Myocyte (in vitro differentiated cells): Measurements from ENCODE around the gene MEIOSIN. TPM values are rescaled to one million over a fixed set of nuclear protein-coding genes. Genes with fewer than 3 reads are reported as not detected.
A peak's percentile ranks its signal among the peaks of the same experiment; 100 is the strongest.

Experiments
- DNase-seq: peaks from one replicate; pipeline ENCODE4 v3.0.0-alpha.2; 2012; ENCODE audit warnings: low read depth
- total RNA-seq: library from RNA; depleted of rRNA; stranded (reverse); fragments of >200 nt; gene quantifications from 2 replicates; pipeline ENCODE4 v1.2.3, GENCODE V29; 2014

MEIOSIN gene
- total RNA-seq, 1 donor from 2014 or later = not detected

DNA sequence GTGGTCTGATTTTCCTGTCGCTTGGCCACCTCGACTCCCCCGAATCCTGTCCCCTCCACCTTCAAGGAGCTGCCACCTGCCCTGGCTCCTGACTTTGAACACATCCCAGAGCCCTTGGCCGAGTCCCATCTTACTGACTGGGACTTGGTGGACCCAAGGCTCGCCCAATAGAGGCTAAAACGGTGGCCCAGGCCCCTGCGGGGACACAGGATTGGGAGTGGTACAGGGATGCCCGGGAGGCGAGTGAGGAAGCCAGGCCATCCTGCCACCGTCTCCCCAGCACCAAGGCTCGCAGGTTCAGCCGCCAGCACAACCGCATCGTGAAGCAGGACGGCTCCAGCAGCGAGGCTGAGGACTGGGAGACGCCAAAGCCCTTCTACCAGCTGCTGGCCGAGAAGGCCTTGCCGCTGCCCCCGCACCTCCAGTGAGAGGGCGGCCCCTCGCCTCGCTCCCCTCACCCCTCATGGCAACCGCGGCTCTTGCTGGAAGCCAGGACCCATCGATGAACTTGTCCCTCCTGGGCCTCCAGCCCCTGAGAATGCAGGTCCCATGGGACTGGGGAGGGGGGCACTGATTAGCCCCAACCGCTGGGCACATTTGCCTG lies 30.6 kb downstream of the MEIOSIN start:
- no peak for DNase-seq

- DNase-seq = no peak
Observed at GRCh38 chr19:45764475-45764874, 31.2 kb downstream of the MEIOSIN start.

GRCh38 chr19:45764945-45765701 lies 31.9 kb downstream of the MEIOSIN start:
- DNase-seq = no peak

- no peak for DNase-seq
Observed at GRCh38 chr19:45765702-45766295, 32.6 kb downstream of the MEIOSIN start.

DNA sequence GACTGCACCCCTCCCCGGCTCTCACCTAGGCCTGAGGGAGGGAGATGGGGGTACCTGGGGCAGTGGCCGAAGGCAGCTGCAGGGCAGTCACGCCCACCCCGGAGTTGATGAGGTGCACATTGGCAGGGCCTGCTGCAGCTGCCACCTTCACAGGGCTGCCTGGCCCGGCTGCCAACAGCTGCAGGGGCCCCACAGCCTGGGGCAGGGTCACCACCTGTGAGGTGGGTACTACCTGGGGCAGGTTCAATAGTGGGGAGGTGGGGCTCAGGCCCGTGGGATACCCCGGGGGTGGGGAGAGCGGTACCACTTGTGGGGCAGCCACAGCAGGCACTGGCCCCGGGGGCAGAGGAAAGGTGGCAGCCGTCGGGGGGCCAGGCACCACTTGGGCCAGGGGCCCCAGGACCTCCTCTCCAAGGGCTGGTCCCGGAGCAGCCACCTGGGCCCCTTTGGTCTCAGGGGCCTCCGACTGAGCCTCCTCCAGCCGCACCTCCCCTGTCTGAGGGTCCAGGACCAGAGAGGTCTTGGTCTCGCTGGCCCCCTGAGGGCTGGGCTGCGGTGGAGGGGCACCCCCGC lies 33.1 kb downstream of the MEIOSIN start:
- DNase-seq = no peak

- DNase-seq = no peak
Observed at GRCh38 chr19:45766869-45767346, 33.7 kb downstream of the MEIOSIN start.

DNA sequence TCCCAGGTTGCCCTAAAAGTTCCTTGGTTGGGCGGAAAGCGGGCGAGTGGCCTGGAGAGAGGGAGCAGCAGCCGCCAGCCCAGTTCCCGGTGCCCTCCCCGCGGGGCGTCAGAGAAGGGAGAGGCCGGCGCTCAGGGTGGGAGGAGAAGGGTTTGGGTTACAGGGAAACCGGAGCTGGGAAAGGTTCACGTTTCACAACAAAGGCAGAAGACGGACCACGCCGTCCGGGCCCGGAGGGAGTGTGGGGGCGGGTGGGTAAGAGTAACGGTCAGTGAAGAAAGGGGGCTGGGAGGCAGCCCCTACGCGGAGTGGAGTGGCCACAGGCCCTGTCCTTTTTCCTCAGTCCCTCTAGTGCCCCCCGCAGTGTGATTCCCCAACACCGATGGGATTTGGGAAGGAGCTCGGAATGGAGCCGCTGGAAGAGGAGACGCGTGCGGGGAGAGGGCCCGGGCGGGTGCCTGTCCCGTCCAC lies 34.2 kb downstream of the MEIOSIN start:
- DNase-seq = peak; percentile 95

DNA sequence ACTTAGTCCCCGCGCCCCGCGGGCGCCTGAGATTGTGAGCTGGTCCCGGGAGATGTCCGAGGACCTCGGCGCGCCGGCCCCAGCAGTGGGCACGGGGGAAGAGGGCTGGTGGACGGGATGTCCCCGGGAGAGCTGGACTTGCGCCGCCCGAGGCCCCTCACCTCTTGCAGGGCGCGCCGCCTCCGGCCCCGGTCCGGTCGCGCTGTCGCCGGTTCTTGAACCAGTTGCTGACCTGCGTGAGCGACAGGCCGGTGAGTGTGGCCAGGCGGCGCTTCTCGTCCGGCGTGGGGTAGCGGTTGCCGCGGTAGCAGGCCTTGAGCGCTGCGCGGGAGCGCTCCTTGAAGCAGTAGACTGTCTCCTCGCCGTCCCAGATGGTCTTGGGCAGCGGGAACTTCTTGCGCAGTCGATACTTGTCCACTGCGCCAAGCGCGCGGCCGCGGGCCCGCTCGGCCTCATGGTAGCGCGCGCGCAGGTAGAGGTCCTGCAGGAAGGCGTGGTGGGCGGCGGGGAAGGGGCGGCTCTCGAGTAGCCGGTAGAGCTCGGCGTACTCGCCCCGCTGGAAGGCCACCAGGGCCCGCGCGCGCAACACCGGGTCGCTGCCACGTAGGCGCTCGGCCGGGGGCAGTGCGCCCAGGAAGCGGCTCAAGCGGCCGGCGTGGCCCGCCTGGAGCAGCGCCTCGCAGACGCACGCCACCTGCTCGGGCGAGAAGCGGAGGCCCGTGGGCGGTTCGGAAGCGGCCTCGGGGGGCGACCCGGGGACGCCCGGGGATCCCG lies 34.8 kb downstream of the MEIOSIN start:
- DNase-seq = peak; percentile 63

DNA sequence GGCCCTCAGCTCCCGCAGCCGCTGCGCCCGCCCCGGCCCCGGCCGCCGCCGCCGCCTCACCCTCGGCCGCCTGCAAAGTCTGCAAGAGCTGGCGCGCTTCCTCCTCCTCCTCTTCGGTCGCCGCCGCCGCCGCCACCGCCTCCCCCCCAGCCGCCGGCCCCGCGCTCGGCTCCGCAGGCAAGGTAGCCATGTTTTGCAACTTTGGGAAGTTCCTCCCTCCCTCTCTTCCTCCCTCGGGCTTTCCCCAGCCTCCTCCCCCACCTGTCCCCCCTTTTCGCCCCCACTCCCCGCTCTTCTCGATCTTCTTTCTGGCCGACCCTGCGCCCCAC lies 35.4 kb downstream of the MEIOSIN start:
- DNase-seq = no peak

DNA sequence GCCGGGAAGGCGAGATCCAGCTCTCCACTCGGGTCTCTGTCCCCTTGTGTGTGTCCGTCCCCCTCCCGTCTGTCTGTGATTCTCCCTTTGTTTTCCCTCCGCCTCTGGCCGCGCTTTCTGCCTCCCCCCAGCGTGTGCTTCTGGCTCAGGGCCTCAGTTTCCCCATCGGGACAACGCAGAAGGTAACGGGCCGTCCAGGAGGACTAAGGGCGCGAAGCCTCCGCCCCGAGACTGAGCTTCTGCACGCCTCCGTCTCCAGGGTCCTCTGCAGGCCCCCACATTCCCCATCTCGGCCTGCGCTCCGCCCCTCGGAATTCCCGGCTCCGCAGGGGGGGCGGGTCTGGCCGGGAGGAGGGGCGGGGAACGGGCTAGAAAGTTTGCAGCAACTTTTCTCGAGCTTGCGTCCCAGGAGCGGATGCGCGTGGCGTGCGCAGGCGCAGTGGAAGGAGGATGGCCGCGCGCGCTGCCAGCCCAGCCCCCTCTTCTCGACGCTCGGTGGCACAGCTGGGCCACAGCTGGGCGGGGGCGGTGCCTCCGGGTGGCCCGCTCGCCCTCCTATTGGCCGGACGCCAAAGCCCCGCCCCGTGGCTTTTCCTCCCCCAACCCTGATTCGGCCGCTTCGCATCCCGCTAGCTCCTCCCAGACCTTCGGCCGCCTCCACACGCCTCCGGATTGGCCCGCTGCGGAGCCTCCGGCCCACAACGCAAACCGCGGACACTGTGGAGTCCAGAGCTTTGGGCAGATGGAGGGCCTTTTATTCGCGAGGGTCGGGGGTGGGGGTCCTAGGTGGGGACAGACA lies 35.9 kb downstream of the MEIOSIN start, which contains the start of gene SIX5:
Gene SIX5, minus strand, starts transcription at position 269 of the 799 bp plus-strand sequence. CDS start 408 bp downstream, outside the sequence.
- peak; percentile 98 for DNase-seq

- DNase-seq = no peak
Observed at GRCh38 chr19:45769821-45770191, 36.6 kb downstream of the MEIOSIN start.

GRCh38 chr19:45770192-45771101 lies 37.2 kb downstream of the MEIOSIN start:
- peak; percentile 99 for DNase-seq

DNA sequence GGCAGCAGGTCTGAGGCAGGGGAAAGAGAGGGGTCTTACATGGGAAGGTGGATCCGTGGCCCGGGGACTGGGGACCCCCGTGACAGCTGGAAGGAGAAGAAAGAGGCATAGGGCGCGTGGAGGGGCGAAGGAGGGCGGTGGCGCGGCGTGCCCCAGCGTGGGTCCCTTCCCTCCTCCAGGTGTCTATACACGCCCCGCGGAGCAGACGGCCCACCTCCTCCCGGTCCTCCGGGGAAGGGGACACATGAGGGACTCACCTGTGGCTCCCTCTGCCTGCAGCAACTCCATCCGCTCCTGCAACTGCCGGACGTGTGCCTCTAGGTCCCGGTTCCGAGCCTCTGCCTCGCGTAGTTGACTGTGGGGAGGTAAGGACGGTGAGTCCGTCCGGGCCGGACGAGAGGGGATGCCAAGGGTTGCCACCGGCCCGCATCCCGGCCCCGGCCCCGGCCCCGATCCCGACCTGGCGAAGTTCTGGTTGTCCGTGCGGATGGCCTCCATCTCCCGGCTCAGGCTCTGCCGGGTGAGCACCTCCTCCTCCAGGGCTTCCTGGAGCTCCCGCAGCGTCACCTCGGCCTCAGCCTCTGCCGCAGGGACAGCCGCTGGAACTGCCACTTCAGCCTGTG lies 38.2 kb downstream of the MEIOSIN start:
- DNase-seq = no peak

DNA sequence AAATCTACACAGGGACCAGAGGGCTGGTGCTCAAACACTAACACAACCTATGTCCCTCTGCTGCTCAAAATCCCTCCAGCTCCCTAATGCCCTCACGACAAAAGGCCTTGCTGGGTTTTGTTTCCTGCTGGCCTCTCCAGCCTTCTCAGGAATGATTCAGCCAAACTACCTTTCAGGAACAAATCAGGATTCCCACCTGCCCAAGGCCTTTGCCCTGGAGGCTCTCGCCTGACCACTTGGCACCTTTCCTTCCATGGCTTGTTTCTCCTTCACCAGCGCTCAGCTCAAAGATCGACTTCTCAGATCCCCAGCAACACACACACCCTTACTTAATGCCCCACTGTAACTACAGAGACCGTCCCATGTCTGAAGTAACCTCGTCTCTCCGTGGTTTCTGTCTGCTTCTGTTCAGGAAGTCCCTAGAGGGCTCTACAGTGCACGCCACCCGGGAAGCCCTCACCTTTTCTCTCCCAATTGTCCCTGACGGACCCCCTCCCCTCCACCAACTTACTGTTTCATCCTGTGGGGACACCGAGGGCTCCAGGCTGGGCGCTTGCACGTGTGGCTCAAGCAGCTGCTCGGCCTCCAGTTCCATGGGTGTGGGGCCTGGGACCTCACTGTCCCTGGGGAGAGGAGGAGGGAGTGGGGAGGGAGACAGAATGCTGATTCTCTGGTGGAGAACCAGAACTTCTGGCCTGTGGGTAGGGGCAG lies 39.0 kb downstream of the MEIOSIN start:
- peak; percentile 58 for DNase-seq

DNA sequence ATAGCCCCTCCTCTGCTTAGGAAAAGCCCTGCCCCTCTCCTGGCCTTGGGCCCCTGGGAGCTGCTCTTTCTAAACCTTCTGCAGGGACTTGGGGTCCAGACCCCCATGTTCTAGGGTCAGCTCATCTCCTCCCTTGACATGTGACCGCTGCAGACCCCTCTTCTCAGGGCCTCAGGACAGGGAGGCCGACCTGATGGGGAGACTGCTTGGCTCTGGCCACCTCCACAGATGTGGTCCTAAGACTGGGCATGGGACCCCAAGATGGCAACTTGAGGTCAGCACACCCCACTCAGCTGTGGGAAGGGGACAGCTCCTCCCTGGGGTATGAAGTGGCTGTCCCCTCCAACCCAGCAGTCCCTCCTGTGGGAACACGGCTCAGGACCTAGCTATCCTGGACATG lies 39.7 kb downstream of the MEIOSIN start:
- no peak for DNase-seq

DNA sequence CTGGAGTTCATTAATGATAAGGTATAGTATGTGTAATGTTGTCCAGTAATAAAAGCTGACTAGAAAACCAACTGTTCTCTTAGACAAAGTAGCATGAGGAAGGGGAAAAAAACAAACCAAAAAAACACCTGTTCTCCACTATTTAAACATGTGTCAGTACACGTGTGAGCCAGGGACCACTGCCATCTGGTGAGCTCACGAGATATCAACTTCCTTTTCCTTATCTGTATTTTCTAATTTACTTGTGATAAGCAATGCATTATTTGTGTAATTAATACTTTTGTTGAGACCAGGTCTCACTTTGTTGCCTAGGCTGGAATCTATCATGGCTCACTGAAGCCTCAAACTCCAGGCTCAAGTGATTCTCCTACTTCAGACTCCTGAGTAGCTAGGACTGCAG lies 40.1 kb downstream of the MEIOSIN start:
- peak; percentile 44 for DNase-seq

DNA sequence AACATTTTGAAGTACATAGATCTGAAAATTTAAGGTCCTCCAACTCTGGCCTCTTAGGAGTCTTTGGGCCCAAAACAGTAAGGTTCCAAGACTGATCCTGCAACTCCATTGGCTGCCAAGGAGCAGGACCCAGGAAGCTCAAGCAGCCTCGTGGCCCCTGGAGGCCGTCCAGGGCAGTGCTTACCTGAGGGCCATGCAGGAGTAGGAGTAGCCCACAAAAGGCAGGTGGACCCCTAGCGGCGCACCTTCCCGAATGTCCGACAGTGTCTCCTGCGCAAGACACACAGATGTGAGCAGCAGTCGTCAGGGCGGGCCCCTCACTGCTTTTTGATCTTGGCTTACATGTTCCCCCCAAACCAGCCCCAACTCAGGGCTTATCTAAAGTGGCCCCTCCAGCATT lies 41.5 kb downstream of the MEIOSIN start:
- DNase-seq = no peak

DNA sequence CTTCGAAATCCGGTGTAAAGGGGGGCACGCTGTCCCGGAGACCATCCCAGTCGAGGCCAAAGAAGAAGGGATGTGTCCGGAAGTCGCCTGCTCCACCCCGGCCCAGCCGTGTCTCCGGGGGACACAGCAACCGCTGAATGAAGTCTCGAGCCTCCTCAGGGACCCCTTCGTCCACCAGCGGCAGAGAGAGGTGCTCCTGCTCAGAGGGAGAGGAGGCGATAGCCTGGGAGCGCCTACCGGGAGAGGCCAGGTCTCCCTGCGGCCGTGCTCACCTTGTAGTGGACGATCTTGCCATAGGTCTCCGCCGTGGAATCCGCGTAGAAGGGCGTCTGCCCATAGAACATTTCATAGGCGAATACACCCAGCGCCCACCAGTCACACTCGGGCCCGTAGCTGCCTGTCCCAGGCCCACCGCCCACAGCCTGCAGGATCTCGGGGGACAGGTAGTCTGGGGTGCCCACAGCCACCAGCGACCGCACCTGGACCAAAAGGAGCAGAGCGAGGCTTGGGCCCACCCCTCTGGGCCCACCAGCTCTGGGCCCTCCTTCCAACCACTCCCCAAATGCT lies 44.2 kb downstream of the MEIOSIN start:
- no peak for DNase-seq
